Left renal cortex interstitium (tissue), 4 donors: ENCODE measurements around the gene HACD2. TPM values are rescaled to one million over a fixed set of nuclear protein-coding genes. Genes with fewer than 3 reads are reported as not detected.
"Not testable (repeated sequence)": the region's sequence is repeated elsewhere in the genome, so short reads cannot be mapped to it uniquely, and the experiment has no call there.

Source experiments
- DNase-seq, 4 donors: peaks; one replicate each; pipeline ENCODE4 v3.0.0-alpha.2; 2013; ENCODE audit warnings: low read depth in 4 of 4, low spot score in 2 of 4, missing footprints in 1 of 4
- polyA plus RNA-seq, 4 donors: library from polyadenylated mRNA; unstranded; fragments of 120-200 nt; gene quantifications; one replicate each; pipeline ENCODE4 v1.2.1, GENCODE V29; 2013; ENCODE audit not compliant: insufficient read length in 4 of 4

The HACD2 gene
- polyA plus RNA-seq, 4 donors = 42.9 to 53.3 (median 46.4) TPM

DNA sequence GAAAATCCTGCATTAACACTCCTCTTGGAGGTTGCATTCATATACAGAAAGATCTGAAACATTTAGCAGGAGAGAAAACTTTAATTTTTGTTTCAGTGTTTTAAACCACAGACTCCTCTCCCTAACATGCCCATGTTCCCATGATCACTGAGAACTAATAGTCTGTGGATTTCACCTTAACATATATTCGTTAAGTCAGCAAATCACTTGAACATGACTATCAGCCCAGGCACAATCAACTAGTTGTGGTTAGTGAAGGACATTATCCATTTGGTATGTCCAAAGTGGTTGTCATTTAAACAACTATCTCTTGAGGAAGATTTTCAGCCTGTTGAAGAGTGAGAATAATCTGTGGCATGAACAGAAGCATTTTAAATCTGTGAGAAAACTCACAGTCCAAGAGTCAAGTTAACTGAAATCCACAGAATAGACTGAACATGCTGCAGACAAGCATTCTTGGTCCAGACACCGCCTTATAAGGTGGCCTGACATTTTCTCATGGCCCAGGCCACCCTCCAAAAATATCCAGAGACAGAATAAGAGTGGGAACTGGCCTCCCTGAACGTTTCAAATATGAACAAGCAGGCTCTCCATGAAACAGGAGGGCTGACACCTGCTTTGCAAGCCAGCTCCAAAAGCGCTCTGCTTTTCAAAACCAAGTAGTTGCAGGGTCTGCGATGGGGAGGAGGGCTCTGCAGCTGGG, 96.1 kb downstream of the HACD2 start:
- no peak for DNase-seq

GRCh38 chr3:123487063-123487462, 97.8 kb downstream of the HACD2 start:
- DNase-seq = not testable (repeated sequence)

GRCh38 chr3:123486460-123486859, 98.4 kb downstream of the HACD2 start:
- no peak for DNase-seq

GRCh38 chr3:123485551-123485950, 99.3 kb downstream of the HACD2 start:
- no peak for DNase-seq

GRCh38 chr3:123483146-123483545, 101.7 kb downstream of the HACD2 start:
- DNase-seq = no peak

GRCh38 chr3:123481722-123482457, 103.0 kb downstream of the HACD2 start:
- DNase-seq = no peak

DNA sequence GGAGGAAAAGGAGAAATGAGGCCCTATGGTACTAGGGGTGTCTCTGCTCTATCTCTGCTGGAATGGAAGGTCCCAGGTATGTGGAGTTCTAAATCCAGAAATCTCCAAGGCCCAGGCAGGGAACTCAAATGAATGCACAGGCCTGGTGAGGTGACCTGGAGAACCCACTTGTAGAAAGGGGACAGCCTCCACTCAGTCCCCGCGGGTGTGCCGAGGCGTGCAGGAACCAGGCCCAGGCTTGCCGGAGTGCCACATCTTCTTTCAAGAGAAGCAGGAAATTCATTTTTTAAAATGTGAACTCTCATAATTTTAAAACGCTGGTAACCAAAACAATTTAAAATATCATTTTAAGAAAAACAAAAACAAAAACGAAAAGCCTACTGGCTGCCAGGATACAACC, 103.8 kb downstream of the HACD2 start:
- no peak for DNase-seq

- no peak for DNase-seq
Measured at GRCh38 chr3:123480428-123480827, 104.4 kb downstream of the HACD2 start.

GRCh38 chr3:123479891-123480290, 105.0 kb downstream of the HACD2 start:
- no peak for DNase-seq

GRCh38 chr3:123478314-123478713, 106.5 kb downstream of the HACD2 start:
- no peak for DNase-seq

DNA sequence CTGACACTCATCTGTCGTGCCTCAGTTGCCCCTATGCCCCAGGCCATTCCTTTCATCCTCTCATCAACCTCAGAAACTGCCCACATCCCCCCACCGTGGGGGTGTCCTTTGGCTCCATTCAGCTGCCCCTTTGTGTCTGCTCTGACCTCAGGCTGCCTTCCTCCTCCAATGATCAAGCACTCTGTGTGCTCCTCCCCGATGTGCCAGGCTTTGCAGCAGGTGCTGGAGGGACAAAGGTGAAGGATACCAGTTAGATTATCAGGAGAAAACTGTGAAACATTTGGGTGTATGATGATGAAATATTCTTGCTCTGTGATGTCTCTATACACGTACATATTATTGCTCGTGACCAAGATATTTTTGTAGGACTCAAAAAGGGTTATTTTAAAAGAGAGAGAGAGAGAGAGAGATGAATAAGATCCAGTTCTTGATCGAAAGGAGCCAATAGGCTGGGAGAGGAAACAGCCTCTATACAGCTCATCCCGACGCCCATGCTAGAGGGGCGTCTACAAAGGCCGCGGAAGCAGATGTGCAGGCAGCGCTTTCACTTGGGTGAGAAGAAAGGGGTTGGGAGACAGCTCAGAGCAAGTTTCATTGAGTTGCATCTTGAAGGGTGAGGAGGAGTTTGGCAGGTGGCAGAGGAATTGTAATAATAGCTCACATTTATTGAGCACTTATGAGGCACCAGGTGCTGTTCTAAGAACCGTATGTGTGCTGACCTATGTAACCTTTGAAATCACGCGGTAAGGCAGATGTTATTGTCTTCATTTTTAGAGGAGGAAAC, 107.7 kb downstream of the HACD2 start:
- no peak for DNase-seq

DNA sequence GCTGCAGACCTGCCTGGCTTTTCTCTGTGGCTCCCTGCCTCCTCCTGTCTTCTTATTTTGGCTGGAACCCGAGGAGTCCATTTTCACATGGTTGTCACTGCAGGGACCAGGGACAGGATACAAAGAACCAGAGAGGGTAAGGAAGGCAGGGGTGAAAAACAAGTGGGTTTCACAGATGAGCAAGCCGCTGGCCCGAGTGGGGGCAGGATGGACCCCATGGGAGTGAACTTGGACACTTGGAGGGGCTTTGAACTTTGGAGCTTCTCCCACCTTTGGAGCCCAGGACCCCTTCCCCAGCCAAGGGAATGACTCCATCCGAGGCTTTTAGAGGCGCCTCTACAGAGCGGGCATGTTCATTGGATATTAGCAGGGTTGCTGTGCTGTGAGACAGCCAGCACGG, 109.1 kb downstream of the HACD2 start:
- no peak for DNase-seq

- no peak for DNase-seq
Measured at GRCh38 chr3:123471106-123471505, 113.7 kb downstream of the HACD2 start.

DNA sequence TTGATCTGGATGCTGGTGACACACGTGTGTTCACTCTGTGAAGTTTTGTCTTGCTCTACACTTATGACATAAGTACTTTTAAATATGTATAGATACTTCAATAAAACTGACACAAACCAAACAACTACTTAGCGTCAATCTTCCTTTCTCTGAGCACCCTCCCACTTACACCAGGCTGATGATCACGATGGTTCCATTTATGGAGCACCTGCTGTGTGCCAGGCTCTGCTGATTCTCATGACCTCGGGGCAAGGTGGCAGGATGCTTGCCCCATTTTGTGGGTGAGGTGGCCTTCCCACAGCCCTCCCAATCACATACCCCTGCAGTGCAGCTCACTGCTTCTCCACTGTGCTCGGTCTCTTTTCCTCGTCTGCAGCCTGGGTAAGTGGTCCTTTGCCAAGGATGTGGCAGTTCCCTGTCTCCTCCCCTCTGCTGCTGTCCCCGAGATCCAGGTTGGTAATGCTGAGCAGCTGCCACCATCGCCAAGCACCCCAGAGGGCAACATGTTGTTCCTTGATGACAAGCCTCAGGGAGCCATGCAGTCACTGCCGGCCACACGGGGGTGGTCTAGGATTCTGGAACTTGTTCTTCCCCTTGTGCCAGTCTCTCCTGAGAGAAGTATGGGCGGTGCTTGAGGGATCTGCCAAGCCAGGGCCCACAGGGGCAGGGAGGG, 115.4 kb downstream of the HACD2 start:
- DNase-seq = no peak

- DNase-seq = no peak
Measured at GRCh38 chr3:123467046-123467445, 117.8 kb downstream of the HACD2 start.

- DNase-seq = no peak
Measured at GRCh38 chr3:123464211-123464610, 120.6 kb downstream of the HACD2 start.

DNA sequence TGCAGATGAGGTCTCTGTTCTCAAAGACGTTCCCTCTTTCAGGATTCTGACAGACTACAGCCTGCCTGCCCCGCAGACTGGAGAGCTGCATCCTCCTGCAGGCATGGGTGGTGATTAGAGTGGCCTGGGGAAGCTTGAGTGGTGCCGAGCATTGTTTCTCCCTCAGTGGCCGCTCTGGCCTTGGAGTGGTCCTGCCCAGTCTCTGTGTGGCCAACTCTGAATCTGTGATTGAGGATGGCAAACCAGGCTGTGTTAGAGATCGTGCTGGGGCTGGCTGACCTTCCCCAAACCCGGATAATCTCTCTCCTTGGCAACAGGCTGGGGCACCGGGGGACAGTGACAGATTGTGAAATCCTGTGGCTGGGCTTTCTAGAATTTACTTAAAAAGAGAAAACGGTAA, 125.0 kb downstream of the HACD2 start:
- no peak for DNase-seq

GRCh38 chr3:123458255-123458654, 126.6 kb downstream of the HACD2 start:
- DNase-seq = no peak

GRCh38 chr3:123457841-123458240, 127.0 kb downstream of the HACD2 start:
- no peak for DNase-seq

DNA sequence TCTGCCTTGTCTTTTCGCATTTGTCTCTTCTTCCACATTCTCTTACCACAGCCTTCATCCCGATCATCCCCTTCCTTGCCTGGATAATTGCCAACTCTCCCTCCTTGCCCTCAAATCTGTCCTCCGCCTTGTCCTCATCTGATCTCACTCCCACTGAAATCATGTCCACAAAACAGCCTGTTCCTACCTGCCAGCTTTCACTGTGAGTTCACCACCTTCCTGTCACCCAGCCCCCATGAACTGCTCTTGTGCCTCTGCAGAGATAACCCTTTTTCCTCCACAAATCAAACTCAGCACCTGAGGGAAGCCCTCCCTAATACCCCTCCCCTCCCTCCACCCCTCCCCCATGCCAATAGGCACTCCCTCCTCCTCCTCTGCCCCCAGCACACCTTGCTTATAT, 131.2 kb downstream of the HACD2 start:
- no peak for DNase-seq

GRCh38 chr3:123451186-123451585, 133.7 kb downstream of the HACD2 start:
- no peak for DNase-seq
